Left lung (tissue), 10 donors: ENCODE data around the gene MTHFSD. TPM values are rescaled to one million over a fixed set of nuclear protein-coding genes. Genes with fewer than 3 reads are reported as not detected.
A peak's percentile ranks its signal among the peaks of the same experiment; 100 is the strongest.

ENCODE experiments used
- ATAC-seq: fragments of 200-7000 bp; cut with Tn5 transposase; one replicate; pipeline ENCODE4 v1.9.1; 2020; ENCODE audit warnings: moderate library complexity
- DNase-seq, 4 donors: peaks; one replicate each; pipeline ENCODE4 v3.0.0-alpha.2; 2013 to 2020
- H3K27ac ChIP-seq, 2 donors: fragments of 200-600 bp; sonication (generic) in 1 of 2; one replicate each; pipeline versions ENCODE4 v1.5.0 to v1.8.0; 2020 to 2021
- H3K27me3 ChIP-seq, 2 donors: fragments of 200-600 bp; sonication (generic) in 1 of 2; one replicate each; pipeline versions ENCODE4 v1.5.0 to v1.8.0; 2020 to 2021
- H3K36me3 ChIP-seq, 2 donors: fragments of 200-600 bp; sonication (generic) in 1 of 2; one replicate each; pipeline versions ENCODE4 v1.5.0 to v1.8.0; 2020 to 2021
- H3K4me1 ChIP-seq, 2 donors: fragments of 200-600 bp; one replicate each; pipeline ENCODE4 v1.8.0; 2021
- H3K4me3 ChIP-seq, 2 donors: fragments of 200-600 bp; sonication (generic) in 1 of 2; one replicate each; pipeline versions ENCODE4 v1.5.0 to v1.8.0; 2020 to 2021; ENCODE audit warnings: mild to moderate bottlenecking in 1 of 2
- H3K9me3 ChIP-seq, 2 donors: fragments of 200-600 bp; sonication (generic) in 1 of 2; one replicate each; pipeline versions ENCODE4 v1.5.0 to v1.8.0; 2020 to 2021
- intact Hi-C, 2 donors: fragments of 100-400 bp; cut with DNase I; formaldehyde crosslinking; loops; one replicate each; pipeline versions ENCODE4 v1.11.2 to v1.14.2; 2022
- polyA plus RNA-seq, 6 donors: library from polyadenylated mRNA; unstranded; fragments of 120-200 nt; gene quantifications; one replicate each; pipeline ENCODE4 v1.2.1, GENCODE V29; 2013; ENCODE audit not compliant: insufficient read length in 6 of 6
- total RNA-seq, 2 donors: library from RNA; stranded (reverse); fragmentation: NEBNext Ultra II Directional; extraction: Animal tissue kit (Norgen Biotek cat#: 25700); gene quantifications; one replicate each; pipeline ENCODE4 v1.2.1, GENCODE V29; 2021
- TF ChIP-seq, protein P1 (sequence below), 2 donors: fragments of 200-600 bp; sonication (generic) in 1 of 2; IDR thresholded peaks; one replicate each; pipeline versions ENCODE4 v1.5.0 to v1.8.0; 2021; ENCODE audit warnings: antibody characterized with exemption in 2 of 2
- donor health status: DM: no; HTN: yes; CAD: no.
- donor health status: DM: no; HTN: no; CAD: no.

MTHFSD gene
- total and polyA plus RNA-seq, 8 donors: 19.7 to 32.5 (median 28.5) TPM

DNA sequence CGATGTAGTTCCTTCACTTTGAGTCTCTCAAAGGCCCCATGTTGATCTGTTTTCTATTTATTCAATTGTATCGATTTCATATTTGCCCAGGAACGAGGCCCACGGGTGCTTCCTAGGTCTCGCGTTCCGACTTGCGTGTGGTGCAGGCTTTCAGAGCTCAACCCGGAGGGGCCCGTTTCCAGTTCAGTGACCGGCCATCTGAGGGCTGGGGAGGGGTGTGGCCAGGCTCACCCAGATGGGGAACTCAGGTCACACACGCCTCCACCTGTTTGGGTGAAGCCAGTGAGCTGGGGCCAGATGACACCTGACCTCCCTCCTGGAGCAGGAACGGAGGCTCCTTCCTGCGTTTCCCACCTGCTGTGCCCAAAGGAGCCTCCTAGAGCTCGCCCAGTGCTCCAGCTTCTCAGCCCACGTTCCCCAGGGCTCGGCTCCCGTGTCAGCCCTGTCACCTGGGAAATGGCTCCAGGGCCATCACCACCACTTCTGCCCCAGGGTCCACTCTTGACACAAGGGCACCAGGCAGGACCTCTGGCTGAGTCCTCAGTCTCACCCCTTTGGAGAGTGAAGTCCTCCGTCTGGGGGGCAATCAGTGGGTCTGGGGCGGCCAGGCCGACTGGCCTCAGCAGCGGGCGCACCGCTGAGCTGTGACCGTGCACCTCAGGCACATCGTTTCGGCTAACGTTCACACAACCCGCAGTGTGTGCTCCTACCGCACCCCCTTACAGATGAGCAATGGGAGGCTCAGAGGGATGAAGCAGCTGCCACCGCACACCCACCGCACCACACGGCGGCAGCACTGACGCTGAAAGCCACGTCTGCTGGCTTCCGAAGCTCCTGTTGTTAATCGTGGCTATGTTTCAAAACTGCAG is 26.7 kb downstream of the MTHFSD start:
- intact Hi-C loops: loop anchor here in 1 of 2 donors (10.0 kb wide), 1 partner anchor 703 kb away; no protein-coding TSS in a partner anchor
- ATAC-seq: no peak
- Histone ChIP-seq H3K9me3 (no peaks in the 10 kb centered on the region), H3K4me3 (no peak overlapping the region), H3K4me1 (no peaks in the 10 kb centered on the region), H3K36me3 (peaks cover 0 to 22% of the 10 kb centered on the region in 2 donors), H3K27ac (no peak overlapping the region), H3K27me3 (peaks cover 0 to under 1% of the 10 kb centered on the region in 2 donors)
- peak in 1 of 4 donors; percentile 69 for DNase-seq
- TF ChIP-seq, protein P1, sequence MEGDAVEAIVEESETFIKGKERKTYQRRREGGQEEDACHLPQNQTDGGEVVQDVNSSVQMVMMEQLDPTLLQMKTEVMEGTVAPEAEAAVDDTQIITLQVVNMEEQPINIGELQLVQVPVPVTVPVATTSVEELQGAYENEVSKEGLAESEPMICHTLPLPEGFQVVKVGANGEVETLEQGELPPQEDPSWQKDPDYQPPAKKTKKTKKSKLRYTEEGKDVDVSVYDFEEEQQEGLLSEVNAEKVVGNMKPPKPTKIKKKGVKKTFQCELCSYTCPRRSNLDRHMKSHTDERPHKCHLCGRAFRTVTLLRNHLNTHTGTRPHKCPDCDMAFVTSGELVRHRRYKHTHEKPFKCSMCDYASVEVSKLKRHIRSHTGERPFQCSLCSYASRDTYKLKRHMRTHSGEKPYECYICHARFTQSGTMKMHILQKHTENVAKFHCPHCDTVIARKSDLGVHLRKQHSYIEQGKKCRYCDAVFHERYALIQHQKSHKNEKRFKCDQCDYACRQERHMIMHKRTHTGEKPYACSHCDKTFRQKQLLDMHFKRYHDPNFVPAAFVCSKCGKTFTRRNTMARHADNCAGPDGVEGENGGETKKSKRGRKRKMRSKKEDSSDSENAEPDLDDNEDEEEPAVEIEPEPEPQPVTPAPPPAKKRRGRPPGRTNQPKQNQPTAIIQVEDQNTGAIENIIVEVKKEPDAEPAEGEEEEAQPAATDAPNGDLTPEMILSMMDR (IDR thresholded peaks at IDR 0.05): no peak

DNA sequence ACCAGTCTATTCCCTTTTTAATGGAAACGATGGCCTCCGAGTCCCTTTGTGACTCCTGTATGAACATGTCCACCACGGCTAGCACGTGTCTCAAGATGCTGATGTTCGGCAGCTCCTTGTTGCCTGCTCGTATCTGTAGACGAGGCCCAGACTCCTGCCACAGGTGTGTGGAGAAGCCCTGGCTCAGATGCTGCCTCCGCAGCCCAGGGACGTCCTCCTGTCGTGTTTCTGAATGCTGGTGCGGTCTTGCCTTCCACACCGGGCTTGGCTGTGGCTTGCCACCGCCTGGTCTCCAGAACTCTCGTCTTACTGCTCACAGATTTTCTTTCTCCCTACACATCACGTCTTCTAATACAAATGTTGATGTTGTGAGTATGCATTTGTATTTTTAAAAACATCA is 27.7 kb downstream of the MTHFSD start:
- H3K36me3 ChIP-seq: peaks cover 0 to 18% of the 10 kb centered on the region in 2 donors
- TF ChIP-seq, protein P1 (IDR thresholded peaks at IDR 0.05): no peak
- no peak overlapping the region for H3K27ac ChIP-seq
- peak in 1 of 4 donors; percentile 50 for DNase-seq
- no peak for ATAC-seq
- no peak overlapping the region for H3K4me3 ChIP-seq
- no peaks in the 10 kb centered on the region for H3K9me3 ChIP-seq
- H3K27me3 ChIP-seq: peaks cover 0 to 9% of the 10 kb centered on the region in 2 donors
- intact Hi-C loops: loop anchor here in 1 of 2 donors (10.0 kb wide), 1 partner anchor 703 kb away; no protein-coding TSS in a partner anchor
- H3K4me1 ChIP-seq: no peaks in the 10 kb centered on the region

DNA sequence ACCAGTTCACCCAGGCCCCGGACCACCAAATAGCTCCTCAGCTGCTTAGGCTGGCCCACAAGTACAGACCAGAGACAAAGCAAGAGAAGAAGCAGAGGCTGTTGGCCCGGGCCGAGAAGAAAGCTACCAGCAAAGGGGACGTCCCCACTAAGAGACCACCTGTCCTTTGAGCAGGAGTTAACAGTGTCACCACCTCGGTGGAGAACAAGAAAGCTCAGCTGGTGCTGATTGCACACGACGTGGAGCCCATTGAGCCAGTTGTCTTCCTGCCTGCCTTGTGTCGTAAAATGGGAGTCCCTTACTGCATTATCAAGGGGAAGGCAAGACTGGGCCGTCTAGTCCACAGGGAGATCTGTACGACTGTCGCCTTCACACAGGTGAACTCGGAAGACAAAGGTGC is 29.3 kb downstream of the MTHFSD start:
- Histone ChIP-seq H3K27me3 (peaks cover 0 to 24% of the 10 kb centered on the region in 2 donors), H3K36me3 (peaks cover 0 to 5% of the 10 kb centered on the region in 2 donors), H3K4me3 (no peak overlapping the region), H3K27ac (no peak overlapping the region), H3K9me3 (no peaks in the 10 kb centered on the region), H3K4me1 (no peaks in the 10 kb centered on the region)
- no peak for DNase-seq
- intact Hi-C loops: loop anchor here in 1 of 2 donors (10.0 kb wide), 1 partner anchor 701 kb away; no protein-coding TSS in a partner anchor
- TF ChIP-seq, protein P1 (IDR thresholded peaks at IDR 0.05): no peak
- ATAC-seq: no peak

DNA sequence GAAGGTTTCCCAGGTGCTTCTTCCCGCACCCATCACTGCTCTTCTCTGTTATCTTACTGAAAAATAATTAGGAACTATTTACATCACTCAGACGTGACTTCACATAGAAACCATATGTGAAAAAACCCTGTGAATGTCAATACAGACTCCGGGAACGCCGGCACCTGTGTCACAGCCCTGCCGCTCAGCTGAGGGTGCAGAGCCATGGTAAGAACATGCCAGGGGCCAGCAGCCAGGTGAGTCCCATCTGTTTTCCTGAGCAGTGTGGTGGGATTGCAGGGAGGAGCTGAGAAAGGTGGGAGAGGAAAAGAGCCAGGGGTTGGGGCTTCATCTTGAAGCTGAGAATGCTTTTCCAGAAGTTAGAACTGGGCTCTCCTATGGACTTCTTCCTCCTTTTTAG is 31.0 kb downstream of the MTHFSD start:
- intact Hi-C loops: loop anchor here in 1 of 2 donors (10.0 kb wide), 1 partner anchor 699 kb away; no protein-coding TSS in a partner anchor
- H3K4me1 ChIP-seq: peaks cover 7% of the 10 kb centered on the region in 2 donors
- peak in 1 of 4 donors; percentile 29 for DNase-seq
- no peak overlapping the region for H3K4me3 ChIP-seq
- H3K27me3 ChIP-seq: peaks cover 0 to 41% of the 10 kb centered on the region in 2 donors
- TF ChIP-seq, protein P1 (IDR thresholded peaks at IDR 0.05): no peak
- no peak overlapping the region for H3K27ac ChIP-seq
- no peaks in the 10 kb centered on the region for H3K9me3 ChIP-seq
- ATAC-seq: no peak
- H3K36me3 ChIP-seq: no peaks in the 10 kb centered on the region

DNA sequence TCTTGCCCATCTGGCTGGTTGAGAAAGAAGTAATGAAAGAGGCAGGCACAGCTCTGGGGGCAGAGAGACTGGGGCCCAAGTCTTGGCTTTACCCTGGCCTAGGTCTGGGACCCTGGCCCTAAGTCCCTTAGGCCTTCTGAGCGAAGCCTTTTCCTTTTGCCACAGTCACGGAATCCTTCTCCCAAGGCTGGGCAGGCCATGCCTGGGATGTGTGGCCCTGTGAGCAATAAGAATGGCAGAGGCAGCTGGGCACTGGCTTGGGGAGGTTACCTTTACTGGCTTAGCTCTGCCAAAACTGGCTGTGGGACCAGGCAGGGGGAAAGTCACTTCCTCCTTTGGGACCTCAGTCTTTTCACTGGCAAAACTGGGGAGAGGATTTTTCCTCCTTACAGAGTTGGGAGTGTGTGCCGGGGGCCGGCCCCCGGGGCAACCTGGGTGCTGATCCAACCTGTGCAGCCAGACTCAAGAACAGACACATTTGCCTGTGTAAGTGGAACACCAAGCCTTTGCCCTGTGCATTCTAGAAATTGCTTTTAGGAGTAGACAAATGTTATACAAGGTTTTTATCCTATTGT is 31.8 kb downstream of the MTHFSD start:
- ATAC-seq: no peak
- H3K4me3 ChIP-seq: no peak overlapping the region
- no peak overlapping the region for H3K27ac ChIP-seq
- TF ChIP-seq, protein P1 (IDR thresholded peaks at IDR 0.05): no peak
- no peaks in the 10 kb centered on the region for H3K9me3 ChIP-seq
- intact Hi-C loops: loop anchor here in 1 of 2 donors (10.0 kb wide), 1 partner anchor 698 kb away; no protein-coding TSS in a partner anchor
- H3K4me1 ChIP-seq: peaks cover 7 to 12% of the 10 kb centered on the region in 2 donors
- peak in 1 of 4 donors; percentile 35 for DNase-seq
- no peaks in the 10 kb centered on the region for H3K36me3 ChIP-seq
- H3K27me3 ChIP-seq: peaks cover 0 to 49% of the 10 kb centered on the region in 2 donors
